H1 (cell line): ENCODE results near the gene CRISPLD2. TPM values are rescaled to one million over a fixed set of nuclear protein-coding genes. Genes with fewer than 3 reads are reported as not detected.

Experiments used
- CTCF ChIA-PET: fragments of 300-600 bp; sonication (Branson Sonifier 250); formaldehyde crosslinking; loops from one replicate; lab custom pipeline; 2021; ENCODE audit not compliant: partially characterized antibody; lab: Charles Lee
- POLR2A ChIA-PET: fragments of 300-600 bp; sonication (Branson Sonifier 250); formaldehyde crosslinking; loops from one replicate; lab custom pipeline; 2021; ENCODE audit warnings: inconsistent platforms; ENCODE audit not compliant: partially characterized antibody; lab: Charles Lee
- DNase-seq, 2 experiments: peaks; one replicate each; pipeline versions ENCODE4 v3.0.0 to v3.0.0-alpha.2; 2010 to 2022; ENCODE audit warnings: low spot score in 2 of 2, low read depth in 1 of 2, mixed read lengths in 1 of 2
- FAIRE-seq: peaks from 2 replicates; lab custom pipeline; 2011; peaks lifted over from hg19 to GRCh38; lab: Jason Lieb, UNC
- H2AFZ ChIP-seq: 2 replicates; pipeline ENCODE4 v1.8.1; 2012; ENCODE audit warnings: low read length, inconsistent platforms
- H2AK5ac ChIP-seq: 2 replicates; pipeline ENCODE4 v1.6.1; 2013; ENCODE audit warnings: low read depth, low read length
- H2BK120ac ChIP-seq: replicated peaks from 2 replicates; pipeline ENCODE3; 2013; ENCODE audit warnings: low read depth, low read length, inconsistent platforms
- H2BK12ac ChIP-seq: 2 replicates; pipeline ENCODE4 v1.6.1; 2013; ENCODE audit warnings: low read depth, low read length
- H2BK15ac ChIP-seq: 2 replicates; pipeline ENCODE4 v1.6.1; 2013; ENCODE audit warnings: low read length
- H2BK20ac ChIP-seq: 2 replicates; pipeline ENCODE4 v1.6.1; 2013; ENCODE audit warnings: low read length
- H2BK5ac ChIP-seq: 2 replicates; pipeline ENCODE4 v1.6.1; 2013; ENCODE audit warnings: low read depth, low read length
- H3K14ac ChIP-seq: 2 replicates; pipeline ENCODE4 v1.6.1; 2013; ENCODE audit warnings: inconsistent platforms; ENCODE audit not compliant: insufficient read length
- H3K18ac ChIP-seq: 2 replicates; pipeline ENCODE4 v1.6.1; 2013; ENCODE audit warnings: low read length; ENCODE audit errors: extremely low read depth
- H3K23ac ChIP-seq: 2 replicates; pipeline ENCODE4 v1.6.1; 2013; ENCODE audit warnings: inconsistent platforms; ENCODE audit not compliant: insufficient read length
- H3K23me2 ChIP-seq: 2 replicates; pipeline ENCODE4 v1.6.1; 2013; ENCODE audit warnings: low read depth, low read length
- H3K27ac ChIP-seq: 2 replicates; pipeline ENCODE4 v1.6.1; 2011; ENCODE audit warnings: low read depth, low read length, inconsistent platforms
- H3K27me3 ChIP-seq, 4 experiments: replicated peaks in 1 of 4; 1 replicate in 1 of 4; 2 replicates in 3 of 4; pipeline versions ENCODE4 v1.6.1 to v1.8.1; 2011 to 2013; ENCODE audit warnings: low read length in 3 of 4, mild to moderate bottlenecking in 3 of 4, inconsistent platforms in 2 of 4, mixed read lengths in 2 of 4, moderate library complexity in 1 of 4; ENCODE audit not compliant: control insufficient read depth in 3 of 4, insufficient read depth in 3 of 4; ENCODE audit errors: extremely low read depth in 1 of 4
- H3K36me3 ChIP-seq, 4 experiments: 2 replicates each; pipeline versions ENCODE4 v1.6.1 to v1.8.1; 2011 to 2013; ENCODE audit warnings: mild to moderate bottlenecking in 4 of 4, low read length in 3 of 4, moderate library complexity in 2 of 4, control low read depth in 1 of 4, inconsistent platforms in 1 of 4; ENCODE audit not compliant: insufficient read depth in 4 of 4, control insufficient read depth in 2 of 4
- H3K4ac ChIP-seq: replicated peaks from 2 replicates; pipeline ENCODE3; 2013; ENCODE audit warnings: low read length, low read depth, mixed read lengths, inconsistent platforms; ENCODE audit not compliant: insufficient read length
- H3K4me1 ChIP-seq, 4 experiments: replicated peaks in 1 of 4; 1 replicate in 1 of 4; 2 replicates in 3 of 4; pipeline versions ENCODE4 v1.6.1 to v1.8.1; 2011 to 2013; ENCODE audit warnings: low read length in 3 of 4, inconsistent platforms in 2 of 4, mixed read lengths in 1 of 4; ENCODE audit not compliant: insufficient read depth in 4 of 4, control insufficient read depth in 3 of 4
- H3K4me2 ChIP-seq, 2 experiments: 2 replicates each; pipeline versions ENCODE4 v1.6.1 to v1.8.1; 2011 to 2013; ENCODE audit warnings: low read depth in 2 of 2, low read length in 2 of 2, control low read depth in 1 of 2, inconsistent platforms in 1 of 2, mild to moderate bottlenecking in 1 of 2; ENCODE audit not compliant: insufficient read depth in 1 of 2
- H3K4me3 ChIP-seq, 4 experiments: fragments of 200-600, 300-600 bp in 1 of 4; sonication (generic), shearing (Covaris generic), sonication (Bioruptor Twin) in 1 of 4; 2 replicates each; pipeline versions ENCODE4 v1.5.1 to v1.8.1; 2011 to 2016; ENCODE audit warnings: low read length in 4 of 4, low read depth in 3 of 4, control low read depth in 2 of 4, inconsistent platforms in 2 of 4, mild to moderate bottlenecking in 2 of 4, mixed read lengths in 1 of 4, moderate library complexity in 1 of 4; ENCODE audit not compliant: insufficient read depth in 2 of 4; ENCODE audit errors: extremely low read depth in 1 of 4
- H3K56ac ChIP-seq: replicated peaks from 2 replicates; pipeline ENCODE3; 2013; ENCODE audit warnings: low read depth, mild to moderate bottlenecking, mixed read lengths, low read length, inconsistent platforms; ENCODE audit not compliant: insufficient read length
- H3K79me1 ChIP-seq: 2 replicates; pipeline ENCODE4 v1.6.1; 2013; ENCODE audit warnings: low read depth, low read length, control low read depth
- H3K79me2 ChIP-seq, 2 experiments: 2 replicates each; pipeline versions ENCODE4 v1.6.1 to v1.8.1; 2012 to 2013; ENCODE audit warnings: low read length in 2 of 2, mild to moderate bottlenecking in 2 of 2, inconsistent platforms in 1 of 2; ENCODE audit not compliant: insufficient read depth in 2 of 2, control insufficient read depth in 1 of 2
- H3K9ac ChIP-seq, 4 experiments: replicated peaks in 1 of 4; 1 replicate in 1 of 4; 2 replicates in 3 of 4; pipeline versions ENCODE4 v1.6.1 to v1.8.1; 2011 to 2013; ENCODE audit warnings: low read depth in 3 of 4, low read length in 3 of 4, control low read depth in 2 of 4, mild to moderate bottlenecking in 2 of 4, moderate library complexity in 2 of 4, inconsistent platforms in 1 of 4; ENCODE audit errors: extremely low read depth in 1 of 4
- H3K9me3 ChIP-seq, 2 experiments: 2 replicates each; pipeline versions ENCODE4 v1.6.1 to v1.8.1; 2012 to 2013; ENCODE audit warnings: mild to moderate bottlenecking in 2 of 2, moderate library complexity in 2 of 2, control low read depth in 1 of 2, inconsistent platforms in 1 of 2, low read depth in 1 of 2, low read length in 1 of 2, mixed read lengths in 1 of 2; ENCODE audit not compliant: insufficient read depth in 2 of 2
- H4K20me1 ChIP-seq, 2 experiments: replicated peaks in 1 of 2; 2 replicates each; pipeline versions ENCODE3 to v1.8.1; 2011 to 2013; ENCODE audit warnings: inconsistent platforms in 2 of 2, low read length in 2 of 2, mild to moderate bottlenecking in 1 of 2; ENCODE audit not compliant: insufficient read depth in 2 of 2, control insufficient read depth in 1 of 2
- H4K5ac ChIP-seq: 2 replicates; pipeline ENCODE4 v1.6.1; 2013; ENCODE audit warnings: low read length, low read depth, mixed read lengths, inconsistent platforms; ENCODE audit not compliant: insufficient read length
- H4K8ac ChIP-seq: 2 replicates; pipeline ENCODE4 v1.8.0; 2013; ENCODE audit warnings: mild to moderate bottlenecking, moderate library complexity, low read length, inconsistent platforms; ENCODE audit not compliant: insufficient read depth; ENCODE audit errors: extremely low read depth
- H4K91ac ChIP-seq: replicated peaks from 2 replicates; pipeline ENCODE3; 2013; ENCODE audit warnings: low read length, mixed read lengths, inconsistent platforms; ENCODE audit not compliant: insufficient read length
- KDM1A ChIP-seq: fragments of 200-600, 300-600 bp; sonication (generic); IDR thresholded peaks from 2 replicates; pipeline ENCODE4 v1.7.1; 2016; ENCODE audit warnings: mild to moderate bottlenecking, low read length, borderline replicate concordance
- TEAD4 ChIP-seq: IDR thresholded peaks from 2 replicates; pipeline ENCODE4 v1.6.1; 2012; ENCODE audit warnings: low read depth, low read length, inconsistent platforms, mixed read lengths
- WGBS, 2 experiments: shearing (Covaris generic) in 1 of 2; methylation state at CpG; one replicate each; pipeline versions ENCODE4 v1.1.6 to v1.1.7; 2013 to 2015; ENCODE audit warnings: low lambda C conversion rate in 2 of 2, mixed read lengths in 2 of 2, inconsistent platforms in 1 of 2, low coverage in 1 of 2, missing lambda C conversion rate in 1 of 2; ENCODE audit not compliant: insufficient replicate concordance in 2 of 2, insufficient coverage in 1 of 2, insufficient read length in 1 of 2; ENCODE audit errors: extremely low coverage in 1 of 2, missing lambda C conversion rate in 1 of 2; 5-methylcytosine and 5-hydroxymethylcytosine counted together
- polyA plus RNA-seq, 7 experiments: library from polyadenylated mRNA; depleted of rRNA in 3 of 7; stranded (reverse) in 5 of 7; unstranded in 2 of 7; fragments of >200 nt in 5 of 7; fragments of 200-250 nt in 2 of 7; gene quantifications; 1 replicate in 5 of 7; 2 replicates in 1 of 7; 4 replicates in 1 of 7; pipeline versions ENCODE4 v1.2.1 to v1.2.3, GENCODE V29; 2011 to 2013; ENCODE audit warnings: missing spikeins in 2 of 7, mixed read lengths in 2 of 7
- total RNA-seq: library from RNA; stranded (reverse); fragmentation: NEBNext Ultra II Directional; extraction: Animal tissue kit (Norgen Biotek cat#: 25700); gene quantifications from 2 replicates; pipeline ENCODE4 v1.2.1, GENCODE V29; 2021

CRISPLD2 gene
- total and polyA plus RNA-seq, 2 of the 8 experiments (the other 6 are each of a cell fraction or from before 2014, with no cell fraction given), result 2.7 to 5.1 TPM

DNA sequence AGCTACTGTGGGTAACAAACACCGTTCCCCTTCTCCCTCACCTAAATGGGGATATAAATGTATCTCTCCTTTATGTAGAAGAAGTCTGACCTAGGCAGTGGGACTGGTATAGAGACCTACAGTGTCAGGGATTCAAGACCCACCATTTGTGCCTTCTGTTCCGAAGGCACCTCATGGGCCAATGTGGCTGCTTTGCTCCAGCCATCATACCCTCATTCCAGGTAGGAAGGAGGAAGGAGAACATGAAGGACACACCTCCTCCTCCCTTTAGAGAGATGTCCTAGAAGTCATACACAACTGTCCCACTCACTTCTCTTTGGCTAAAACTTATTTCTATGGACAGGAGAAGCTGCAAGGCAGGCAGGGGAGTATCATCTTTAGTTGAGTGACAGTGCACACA lies 8.3 kb upstream of the CRISPLD2 start:
- CTCF ChIA-PET, result interaction anchor here (0.6 to 3.3 kb wide), 5 partner anchors 12 to 327 kb away, joined by 3 to 17 read pairs (median 3); no protein-coding TSS in a partner anchor
- H3K23me2 ChIP-seq, result no peaks in the 10 kb centered on the region
- no peaks in the 10 kb centered on the region for H3K79me2 ChIP-seq
- no peak overlapping the region for H4K5ac ChIP-seq
- H4K91ac ChIP-seq, result no peak overlapping the region
- no peak overlapping the region for H3K56ac ChIP-seq
- no peak overlapping the region for H2BK15ac ChIP-seq
- H4K8ac ChIP-seq, result no peak overlapping the region
- H4K20me1 ChIP-seq, result peaks cover 0 to 2% of the 10 kb centered on the region in 2 experiments
- no peak overlapping the region for H2BK12ac ChIP-seq
- H3K36me3 ChIP-seq, result no peaks in the 10 kb centered on the region
- no peak overlapping the region for H3K9ac ChIP-seq
- no peak overlapping the region for H2BK5ac ChIP-seq
- WGBS, 2 experiments, result 87% methylated on average over 2 of the region's 2 CpGs; no CpG with 5 or more reads in 1 of the 2 experiments
- DNase-seq (no peak), FAIRE-seq (no peak)
- no peak overlapping the region for H2AK5ac ChIP-seq
- H3K4me2 ChIP-seq, result no peak overlapping the region
- H3K4me1 ChIP-seq, result no peaks in the 10 kb centered on the region
- TF ChIP-seq KDM1A (peak; percentile 79; the same call in 1 of the 2 replicates), TEAD4 (no peak)
- no peaks in the 10 kb centered on the region for H3K79me1 ChIP-seq
- no peak overlapping the region for H3K27ac ChIP-seq
- POLR2A ChIA-PET, result interaction anchor here (0.6 to 2.5 kb wide), 3 partner anchors 11 to 75 kb away, joined by 3 to 6 read pairs (median 3); no protein-coding TSS in a partner anchor
- H3K14ac ChIP-seq, result no peak overlapping the region
- peaks cover 0 to 4% (median 0%) of the 10 kb centered on the region in 4 experiments; a peak in 2 of 7 replicates for H3K27me3 ChIP-seq
- H3K18ac ChIP-seq, result no peak overlapping the region
- no peak overlapping the region for H2AFZ ChIP-seq
- no peaks in the 10 kb centered on the region; a peak in 1 of 4 replicates for H3K9me3 ChIP-seq
- H3K23ac ChIP-seq, result no peak overlapping the region
- no peak overlapping the region for H2BK120ac ChIP-seq
- H3K4ac ChIP-seq, result no peak overlapping the region
- H3K4me3 ChIP-seq, result no peak overlapping the region
- no peak overlapping the region for H2BK20ac ChIP-seq
